NCI-H748 (cell line): ENCODE data around the gene CHCHD1.
"Not testable (repeated sequence)": the region's sequence is repeated elsewhere in the genome, so short reads cannot be mapped to it uniquely, and the experiment has no call there.

Experiments used
- DNase-seq: peaks from one replicate; lab custom pipeline; 2025; ENCODE audit not compliant: unreplicated experiment; lab: John Stamatoyannopoulos, UW

CHCHD1 gene

GRCh38 chr10:73810358-73810734 lies 28.5 kb downstream of the CHCHD1 start:
- DNase-seq: no peak

DNA sequence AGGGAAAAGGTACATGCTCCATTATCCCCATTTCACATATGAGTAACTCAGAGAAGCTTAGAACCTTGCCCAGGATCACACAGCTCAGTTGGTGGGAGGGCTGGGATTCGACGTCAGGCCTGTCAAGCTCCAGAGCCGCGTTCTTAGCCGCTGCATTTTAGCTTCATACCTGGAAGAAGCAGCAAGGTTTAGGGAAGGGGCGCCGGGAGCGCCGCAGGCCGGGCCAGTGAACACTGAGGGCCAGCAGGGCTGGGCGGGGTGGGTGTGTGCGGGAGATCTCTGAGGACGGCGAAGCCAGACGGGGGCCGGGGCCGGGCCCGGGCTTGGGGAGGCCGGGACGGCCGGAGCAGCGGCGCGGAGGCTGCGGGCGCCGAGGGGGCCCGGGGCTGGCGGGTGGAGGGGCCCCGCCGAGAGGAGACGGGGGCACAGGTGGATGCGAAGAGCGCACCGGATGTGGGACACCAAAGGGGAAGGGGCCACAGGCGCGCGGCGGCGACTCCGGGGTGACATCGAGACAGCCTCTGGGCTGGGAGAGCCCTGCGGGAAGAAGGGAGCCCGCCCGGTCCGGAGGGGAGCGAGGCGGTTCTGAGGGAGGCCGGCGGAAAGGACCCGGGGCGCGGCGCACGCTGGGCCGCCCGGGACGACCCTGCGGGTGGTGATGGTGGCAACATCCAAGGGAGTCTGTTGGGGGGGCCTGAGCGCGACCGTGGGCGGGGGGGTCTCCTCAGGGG lies 29.1 kb downstream of the CHCHD1 start:
- peak; percentile 43 for DNase-seq

DNA sequence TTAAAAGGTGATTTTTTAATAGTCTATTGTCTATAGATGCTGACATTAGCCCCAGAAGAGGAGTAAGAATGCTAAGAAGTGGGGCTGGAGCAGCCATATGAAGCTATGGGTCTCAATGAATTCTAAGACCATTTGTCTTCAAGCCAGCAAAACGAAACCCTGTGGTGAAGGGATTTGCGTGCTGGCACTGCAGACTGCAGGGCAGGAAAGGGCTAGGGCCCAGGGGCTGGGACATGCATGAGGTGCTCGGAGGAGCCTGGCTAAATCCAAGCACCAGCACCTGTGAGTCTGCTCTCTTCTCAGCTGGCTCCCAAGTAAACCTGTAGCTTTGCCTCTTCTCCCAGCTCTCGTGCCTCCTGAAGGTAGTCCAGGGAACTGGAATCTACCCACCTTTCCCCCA lies 30.8 kb downstream of the CHCHD1 start:
- DNase-seq: no peak

- DNase-seq: no peak
Measured at GRCh38 chr10:73813333-73813732, 31.5 kb downstream of the CHCHD1 start.

DNA sequence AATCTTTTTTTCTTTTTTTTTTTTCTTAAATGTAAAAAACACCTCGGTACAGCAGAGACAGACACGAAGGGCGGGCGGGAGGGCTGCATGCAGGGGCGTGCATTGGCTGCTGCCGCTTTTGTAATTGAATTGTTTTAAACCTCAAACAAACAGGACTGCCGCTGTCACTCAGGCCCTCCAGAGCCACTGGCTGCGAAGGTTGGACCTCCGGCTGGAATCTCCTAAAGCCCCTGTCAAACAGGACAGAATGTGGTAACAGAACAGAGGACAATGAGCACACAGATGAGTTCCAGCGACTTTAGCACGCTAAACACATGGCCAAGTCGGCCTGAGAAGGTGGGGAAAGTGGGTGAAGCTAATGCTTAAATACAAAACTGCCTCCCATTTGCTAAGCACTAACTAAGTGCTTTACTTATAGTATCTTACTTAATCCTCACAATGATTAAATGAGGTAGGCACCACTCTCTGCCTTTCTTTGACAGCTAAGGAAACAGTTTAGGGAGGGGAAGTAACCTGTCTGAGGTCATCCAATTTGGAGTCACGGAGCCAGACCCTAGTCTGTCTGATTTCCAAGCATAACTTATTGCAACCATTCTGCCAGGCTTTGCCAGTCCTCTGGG lies 32.5 kb downstream of the CHCHD1 start:
- DNase-seq: no peak

GRCh38 chr10:73814896-73815718 lies 33.3 kb downstream of the CHCHD1 start:
- no peak for DNase-seq

DNA sequence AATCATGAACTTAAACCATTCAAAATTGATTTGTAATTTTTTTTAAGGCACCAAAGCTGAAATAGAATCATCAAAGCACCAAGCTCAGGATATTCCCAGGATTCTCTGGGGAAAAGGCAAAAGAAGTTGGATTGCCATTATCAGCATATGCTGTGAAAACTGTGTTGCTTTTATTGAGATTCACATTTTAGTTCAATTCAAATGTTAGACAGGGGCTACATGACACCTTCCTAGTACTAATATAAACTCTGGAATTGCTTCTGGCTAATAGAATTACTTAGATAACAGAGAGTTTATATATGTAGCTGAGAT lies 33.8 kb downstream of the CHCHD1 start:
- DNase-seq: no peak

- DNase-seq: no peak
Measured at GRCh38 chr10:73816917-73817729, 35.3 kb downstream of the CHCHD1 start.

- no peak for DNase-seq
Measured at GRCh38 chr10:73817826-73818225, 36.0 kb downstream of the CHCHD1 start.

DNA sequence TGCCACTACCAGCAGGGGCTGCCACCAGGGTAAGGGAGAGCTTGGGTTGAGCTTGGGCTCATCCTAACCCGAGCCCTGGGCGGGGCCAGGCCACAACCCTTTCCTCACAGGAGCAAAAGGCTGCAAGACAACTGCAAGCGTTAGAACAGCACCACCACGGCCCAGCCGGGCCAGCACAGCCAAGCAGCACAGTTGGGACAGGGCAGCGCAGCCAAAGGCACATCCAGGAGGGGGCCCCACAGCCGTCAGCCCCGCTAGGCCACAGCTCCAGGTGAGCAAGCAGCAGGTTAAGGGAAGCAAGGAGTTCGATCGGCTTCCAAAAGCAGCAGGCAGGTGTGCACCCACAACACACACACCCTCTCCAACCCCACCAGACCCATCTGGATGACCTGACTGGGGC lies 36.6 kb downstream of the CHCHD1 start:
- no peak for DNase-seq

- no peak for DNase-seq
Measured at GRCh38 chr10:73819081-73819480, 37.2 kb downstream of the CHCHD1 start.

GRCh38 chr10:73819513-73820093 lies 37.8 kb downstream of the CHCHD1 start:
- no peak for DNase-seq

- no peak for DNase-seq
Measured at GRCh38 chr10:73823391-73823790, 41.5 kb downstream of the CHCHD1 start.

DNA sequence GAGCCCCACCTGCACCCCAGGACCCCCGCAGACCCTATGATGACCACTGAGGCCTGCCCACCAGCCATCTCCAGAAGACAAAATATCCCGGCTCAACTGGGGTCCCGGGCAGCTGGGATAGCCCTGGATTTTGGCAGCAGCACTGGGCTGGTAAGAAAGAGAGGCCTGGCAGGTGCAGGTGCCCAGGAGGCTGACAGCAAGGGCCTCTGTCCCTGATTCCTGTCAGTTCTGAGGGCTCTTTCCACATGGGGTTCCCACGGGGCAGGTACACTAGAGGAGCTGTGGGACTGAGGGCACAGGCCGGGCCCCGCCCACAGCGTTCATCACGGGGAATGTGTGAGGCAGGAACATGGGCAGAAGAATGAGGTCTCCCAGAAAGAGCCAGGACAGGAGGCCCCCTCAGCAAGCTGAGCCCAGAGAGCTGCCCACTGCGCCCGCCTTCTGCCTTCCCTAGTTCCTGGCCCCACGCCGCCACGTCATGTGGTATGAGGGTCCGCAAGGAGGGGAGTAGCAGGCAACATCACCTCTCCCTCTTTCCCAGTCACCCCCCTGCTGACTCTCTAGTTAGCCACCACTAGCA lies 42.4 kb downstream of the CHCHD1 start:
- DNase-seq: no peak

GRCh38 chr10:73827346-73828089 lies 45.7 kb downstream of the CHCHD1 start:
- no peak for DNase-seq

DNA sequence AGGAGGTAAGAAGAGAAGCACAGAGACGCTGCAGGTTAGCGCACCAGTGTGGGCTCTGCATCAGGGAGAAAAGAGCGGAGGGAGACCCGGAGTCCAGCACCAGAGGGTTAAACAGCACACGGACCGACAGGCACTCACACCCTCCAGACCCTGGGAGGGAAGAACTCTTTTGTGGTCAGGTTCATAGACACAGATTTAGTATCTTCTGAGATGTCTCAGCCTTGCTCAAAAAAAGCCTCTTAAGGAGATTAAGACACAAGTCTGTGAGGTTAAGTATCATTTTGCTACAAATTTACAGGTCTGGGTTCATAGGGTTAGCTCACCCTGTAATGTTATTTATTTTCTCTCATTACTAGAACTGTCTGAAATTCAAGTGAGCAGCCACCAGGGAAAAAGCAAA lies 46.3 kb downstream of the CHCHD1 start:
- DNase-seq: no peak

DNA sequence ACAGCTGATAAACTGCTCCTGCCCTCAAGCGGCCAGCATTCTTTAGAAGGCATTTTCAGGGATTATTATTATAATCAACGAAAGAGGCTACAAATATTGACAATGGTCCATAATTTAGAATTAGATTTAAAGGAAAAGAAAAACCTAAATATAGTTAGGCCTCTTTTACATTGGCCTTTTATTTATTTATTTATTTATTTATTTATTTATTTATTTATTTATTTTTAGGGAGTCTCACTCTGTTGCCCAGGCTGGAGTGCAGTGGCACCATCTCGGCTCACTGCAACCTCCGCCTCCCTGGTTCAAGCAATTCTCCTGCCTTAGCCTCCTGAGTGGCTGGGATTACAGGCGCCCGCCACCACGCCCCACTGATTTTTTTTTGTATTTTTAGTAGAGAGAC lies 47.2 kb downstream of the CHCHD1 start:
- not testable (repeated sequence) for DNase-seq
